OCI-M1 (cell line): ENCODE measurements around the gene ATP5PD.

ENCODE experiments used
- DNase-seq: peaks from one replicate; lab custom pipeline; 2025; lab: John Stamatoyannopoulos, UW

The ATP5PD gene

DNA sequence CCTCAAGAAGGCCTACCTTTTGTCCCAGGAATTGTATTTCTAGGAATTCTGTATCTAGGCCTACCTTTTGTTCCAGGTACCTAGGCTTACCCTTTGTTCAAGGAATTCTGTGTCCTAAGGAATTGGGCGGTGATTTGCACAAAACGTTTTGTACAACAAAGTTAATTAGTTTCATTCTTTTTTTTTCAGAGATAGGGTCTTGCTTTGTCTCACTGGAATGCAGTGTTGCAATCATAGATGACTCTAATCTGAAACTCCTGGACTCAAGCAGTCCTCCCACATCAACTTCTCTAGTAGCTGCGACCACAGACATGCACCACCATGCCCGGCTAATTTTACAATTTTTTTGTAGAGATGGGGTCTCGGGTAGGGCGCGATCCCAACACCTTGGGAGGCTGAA lies 52.3 kb downstream of the ATP5PD start:
- peak; percentile 23 for DNase-seq

GRCh38 chr17:74992223-74992622 lies 54.5 kb downstream of the ATP5PD start:
- DNase-seq = no peak

- DNase-seq = no peak
Measured at GRCh38 chr17:74990581-74991105, 56.1 kb downstream of the ATP5PD start.
